Mucosa of descending colon (tissue), 3 donors: Measurements from ENCODE around the gene TBC1D22B. TPM values are rescaled to one million over a fixed set of nuclear protein-coding genes. Genes with fewer than 3 reads are reported as not detected.
"Not testable (repeated sequence)": the region's sequence is repeated elsewhere in the genome, so short reads cannot be mapped to it uniquely, and the experiment has no call there.

Experiments used
- ATAC-seq: fragments of 200-7000 bp; cut with Tn5 transposase; one replicate; pipeline ENCODE4 v1.9.1; 2020; ENCODE audit warnings: mild to moderate bottlenecking, moderate library complexity
- DNase-seq, 3 donors: peaks; one replicate each; pipeline ENCODE4 v3.0.0-alpha.2; 2020
- H3K36me3 ChIP-seq: fragments of 200-600 bp; one replicate; pipeline ENCODE4 v1.8.0; 2021; ENCODE audit warnings: low read depth, mild to moderate bottlenecking
- H3K4me1 ChIP-seq: fragments of 200-600 bp; one replicate; pipeline ENCODE4 v1.8.0; 2021; ENCODE audit warnings: low read depth, mild to moderate bottlenecking
- H3K4me3 ChIP-seq: fragments of 200-600 bp; one replicate; pipeline ENCODE4 v1.8.0; 2021; ENCODE audit warnings: mild to moderate bottlenecking
- H3K9me3 ChIP-seq: fragments of 200-600 bp; one replicate; pipeline ENCODE4 v1.8.0; 2021; ENCODE audit warnings: mild to moderate bottlenecking
- intact Hi-C, 2 donors: fragments of 100-400 bp; cut with DNase I in 1 of 2; cut with micrococcal nuclease in 1 of 2; formaldehyde crosslinking; loops; one replicate each; pipeline versions ENCODE4 v1.11.0 to v1.11.1; 2022; cut with DNase I, micrococcal nuclease
- total RNA-seq, 3 donors: library from RNA; stranded (reverse); fragmentation: NEBNext Ultra II Directional in 2 of 3; extraction: Animal tissue kit (Norgen Biotek cat#: 25700) in 2 of 3; gene quantifications; one replicate each; pipeline versions ENCODE4 v1.2.1 to v1.2.4, GENCODE V29; 2021 to 2023
- TF ChIP-seq, protein P1 (sequence below): fragments of 200-600 bp; IDR thresholded peaks from one replicate; pipeline ENCODE4 v1.8.0; 2022; ENCODE audit warnings: antibody characterized with exemption, mild to moderate bottlenecking
- donor health status: DM: no; HTN: no; CAD: no; lungs with moderate emphysema.
- donor health status: DM: no; HTN: no; CAD: no.
- donor health status: DM: no; HTN: yes; CAD: no.

Gene TBC1D22B
- total RNA-seq, 3 donors from 2014 or later: 12.9 to 15.5 (median 14.8) TPM

DNA sequence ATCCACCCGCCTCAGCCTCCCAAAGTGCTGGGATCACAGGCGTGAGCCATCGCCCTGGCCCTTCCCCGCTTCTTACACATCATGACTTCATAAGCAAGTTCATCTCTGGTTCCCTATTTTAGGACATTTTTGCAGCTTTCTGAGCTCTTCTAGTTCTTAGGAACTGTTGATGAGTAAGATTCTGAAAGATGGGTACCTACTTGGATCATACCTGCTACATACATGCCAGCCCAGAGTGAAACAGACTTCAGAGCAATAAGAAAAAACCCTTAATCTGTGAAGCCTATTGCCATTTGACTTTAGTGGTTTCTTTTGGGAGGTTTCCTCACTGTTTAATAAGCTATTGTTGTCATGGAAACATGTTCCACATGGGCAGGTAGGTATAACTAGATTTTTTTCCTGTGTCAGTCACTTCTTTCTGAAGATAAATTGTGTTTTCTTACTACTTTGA is 28.3 kb downstream of the TBC1D22B start:
- intact Hi-C loops: no loop called here
- Histone ChIP-seq H3K4me3 (no peak overlapping the region), H3K36me3 (no peaks in the 10 kb centered on the region), H3K4me1 (no peaks in the 10 kb centered on the region), H3K9me3 (no peaks in the 10 kb centered on the region)
- TF ChIP-seq, protein P1, sequence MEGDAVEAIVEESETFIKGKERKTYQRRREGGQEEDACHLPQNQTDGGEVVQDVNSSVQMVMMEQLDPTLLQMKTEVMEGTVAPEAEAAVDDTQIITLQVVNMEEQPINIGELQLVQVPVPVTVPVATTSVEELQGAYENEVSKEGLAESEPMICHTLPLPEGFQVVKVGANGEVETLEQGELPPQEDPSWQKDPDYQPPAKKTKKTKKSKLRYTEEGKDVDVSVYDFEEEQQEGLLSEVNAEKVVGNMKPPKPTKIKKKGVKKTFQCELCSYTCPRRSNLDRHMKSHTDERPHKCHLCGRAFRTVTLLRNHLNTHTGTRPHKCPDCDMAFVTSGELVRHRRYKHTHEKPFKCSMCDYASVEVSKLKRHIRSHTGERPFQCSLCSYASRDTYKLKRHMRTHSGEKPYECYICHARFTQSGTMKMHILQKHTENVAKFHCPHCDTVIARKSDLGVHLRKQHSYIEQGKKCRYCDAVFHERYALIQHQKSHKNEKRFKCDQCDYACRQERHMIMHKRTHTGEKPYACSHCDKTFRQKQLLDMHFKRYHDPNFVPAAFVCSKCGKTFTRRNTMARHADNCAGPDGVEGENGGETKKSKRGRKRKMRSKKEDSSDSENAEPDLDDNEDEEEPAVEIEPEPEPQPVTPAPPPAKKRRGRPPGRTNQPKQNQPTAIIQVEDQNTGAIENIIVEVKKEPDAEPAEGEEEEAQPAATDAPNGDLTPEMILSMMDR: no peak
- ATAC-seq (no peak), DNase-seq (no peak)

DNA sequence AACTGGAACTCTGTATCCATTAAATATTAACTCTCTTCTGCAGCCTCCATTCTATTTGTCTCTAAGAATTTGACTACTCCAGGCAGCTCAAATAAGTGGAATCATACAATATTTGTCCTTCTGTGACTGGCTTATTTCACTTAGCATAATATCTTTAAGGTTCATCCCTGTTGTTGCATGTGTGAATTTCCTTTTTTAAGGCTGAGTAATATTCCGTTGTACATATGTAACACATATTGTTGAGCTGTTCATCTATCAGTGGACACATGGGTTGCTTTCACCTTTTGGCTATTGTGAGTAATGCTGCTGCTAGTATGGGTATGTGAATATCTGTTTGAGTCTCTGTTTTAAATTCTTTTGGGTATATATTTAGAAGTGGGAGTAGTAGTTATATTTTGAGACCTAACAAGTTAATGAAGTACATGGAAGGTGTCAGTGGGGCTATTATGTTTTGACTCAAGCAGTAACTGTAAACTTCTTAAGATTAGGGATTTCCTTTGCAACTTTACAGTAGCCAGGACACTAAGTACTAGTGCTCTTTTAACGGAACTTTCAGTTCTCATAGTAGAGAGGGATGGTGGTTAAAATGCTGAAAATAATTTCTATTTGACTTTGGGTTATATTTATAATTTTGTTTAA is 30.1 kb downstream of the TBC1D22B start:
- TF ChIP-seq, protein P1: no peak
- no peak overlapping the region for H3K4me3 ChIP-seq
- no peaks in the 10 kb centered on the region for H3K9me3 ChIP-seq
- no peak for DNase-seq
- H3K4me1 ChIP-seq: no peaks in the 10 kb centered on the region
- intact Hi-C loops: no loop called here
- H3K36me3 ChIP-seq: no peaks in the 10 kb centered on the region
- ATAC-seq: no peak

DNA sequence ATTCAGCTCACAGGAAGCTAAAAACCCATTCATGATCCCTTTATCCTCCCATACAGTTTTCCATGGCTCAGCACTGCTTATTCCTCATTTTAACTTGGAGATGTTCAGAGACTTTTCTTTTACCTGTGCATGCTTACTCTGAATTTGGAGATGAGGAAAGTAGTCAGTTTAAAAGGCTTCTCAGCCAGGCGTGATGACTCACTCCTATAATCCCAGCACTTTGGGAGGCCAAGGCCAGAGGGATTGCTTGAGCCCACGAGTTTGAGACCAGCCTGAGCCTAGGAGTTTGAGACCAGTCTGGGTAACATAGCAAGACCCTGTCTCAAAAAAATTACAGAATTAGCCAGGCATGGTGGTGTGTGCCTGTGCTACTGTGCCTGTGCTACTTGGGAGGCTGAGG is 30.7 kb downstream of the TBC1D22B start:
- TF ChIP-seq, protein P1: no peak
- H3K9me3 ChIP-seq: no peaks in the 10 kb centered on the region
- DNase-seq (no peak), ATAC-seq (no peak)
- intact Hi-C loops: no loop called here
- no peak overlapping the region for H3K4me3 ChIP-seq
- H3K36me3 ChIP-seq: no peaks in the 10 kb centered on the region
- H3K4me1 ChIP-seq: no peaks in the 10 kb centered on the region

DNA sequence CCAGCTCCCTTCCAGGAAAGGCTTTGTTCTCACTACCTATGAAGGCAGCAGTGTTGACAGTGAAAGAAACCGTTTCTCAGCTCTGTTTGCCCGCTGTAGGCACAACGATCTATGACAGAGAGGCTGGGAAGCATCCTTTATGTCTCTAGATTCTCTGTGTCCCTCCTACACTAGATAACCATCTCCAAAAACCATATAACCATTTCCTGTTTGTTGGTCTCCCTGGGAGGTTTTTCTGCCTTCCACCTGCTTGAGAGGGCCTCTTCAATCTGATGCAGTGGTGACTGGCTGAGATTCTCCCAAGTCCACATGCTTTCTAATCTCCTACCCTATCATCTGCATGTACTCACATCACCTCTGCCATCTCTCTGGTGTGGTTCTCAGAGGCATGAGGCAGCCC is 32.4 kb downstream of the TBC1D22B start:
- intact Hi-C loops: no loop called here
- Histone ChIP-seq H3K4me1 (no peaks in the 10 kb centered on the region), H3K4me3 (no peak overlapping the region), H3K36me3 (no peaks in the 10 kb centered on the region), H3K9me3 (no peaks in the 10 kb centered on the region)
- ATAC-seq (no peak), DNase-seq (no peak)
- TF ChIP-seq, protein P1: no peak

DNA sequence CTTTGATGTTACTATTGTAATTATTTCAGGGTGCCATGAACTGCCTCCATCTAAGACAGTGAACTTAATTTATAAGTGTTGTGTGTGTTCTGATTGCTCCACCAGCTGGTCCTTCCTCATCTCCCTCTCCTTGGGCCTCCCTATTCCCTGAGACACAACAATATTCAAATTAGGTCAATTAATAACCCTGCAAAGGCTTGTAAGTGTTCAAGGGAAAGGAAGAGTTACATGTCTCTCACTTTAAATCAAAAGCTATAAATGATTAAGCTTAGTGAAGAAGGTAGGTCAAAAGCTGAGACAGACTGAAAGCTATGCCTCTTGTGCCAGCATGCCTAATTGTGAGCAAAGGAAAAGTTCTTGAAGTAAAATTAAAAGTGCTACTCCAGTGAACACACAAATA is 35.9 kb downstream of the TBC1D22B start:
- DNase-seq (no peak), ATAC-seq (no peak)
- Histone ChIP-seq H3K9me3 (no peaks in the 10 kb centered on the region), H3K4me1 (no peaks in the 10 kb centered on the region), H3K36me3 (no peaks in the 10 kb centered on the region), H3K4me3 (no peak overlapping the region)
- intact Hi-C loops: no loop called here
- TF ChIP-seq, protein P1: no peak

DNA sequence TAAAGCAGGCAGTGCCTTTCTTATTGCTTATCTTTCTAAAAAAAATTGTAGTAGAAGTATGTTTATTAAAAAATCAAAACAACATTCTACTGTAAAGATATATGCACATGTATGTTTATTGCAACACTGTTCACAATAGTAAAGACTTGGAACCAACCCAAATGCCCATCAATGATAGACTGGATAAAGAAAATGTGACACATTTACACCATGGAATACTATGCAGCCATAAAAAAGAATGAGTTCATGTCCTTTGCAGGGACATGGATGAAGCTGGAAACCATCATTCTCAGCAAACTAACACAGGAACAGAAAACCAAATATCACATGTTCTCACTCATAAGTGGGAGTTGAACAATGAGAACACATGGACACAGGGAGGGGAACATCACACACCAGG is 40.1 kb downstream of the TBC1D22B start:
- DNase-seq, H3K4me3 ChIP-seq, H3K36me3 ChIP-seq, H3K9me3 ChIP-seq, ATAC-seq, intact Hi-C loops, H3K4me1 ChIP-seq: not testable (repeated sequence)
